Activated T-cell treated with anti-CD3 and anti-CD28 coated beads, Interleukin-2, amount 50 U/mL, for 4 hours (primary cell): ENCODE results near the gene PDE4D. TPM values are rescaled to one million over a fixed set of nuclear protein-coding genes. Genes with fewer than 3 reads are reported as not detected.

Experiments used
- ATAC-seq, 2 donors: fragments of 200-7000 bp; cut with Tn5 transposase; one replicate each; pipeline ENCODE4 v1.10.0; 2021
- DNase-seq: peaks from one replicate; pipeline ENCODE4 v3.0.0-alpha.2; 2020
- H3K27me3 Mint-ChIP-seq: one replicate; pipeline ENCODE4 v1.8.0; 2021; ENCODE audit warnings: low read depth, mixed read lengths
- H3K36me3 Mint-ChIP-seq: one replicate; pipeline ENCODE4 v1.8.0; 2022; ENCODE audit warnings: mixed read lengths; ENCODE audit not compliant: insufficient read depth
- H3K4me1 Mint-ChIP-seq: one replicate; pipeline ENCODE4 v1.8.0; 2021; ENCODE audit warnings: low read depth, mixed read lengths
- H3K4me3 Mint-ChIP-seq: one replicate; pipeline ENCODE4 v1.8.0; 2021; ENCODE audit warnings: mild to moderate bottlenecking, moderate library complexity, mixed read lengths
- H3K9me3 Mint-ChIP-seq: one replicate; pipeline ENCODE4 v1.8.0; 2021; ENCODE audit warnings: mixed read lengths
- total RNA-seq, 3 donors: library from RNA; stranded (reverse); gene quantifications; one replicate each; pipeline ENCODE4 v1.2.1, GENCODE V29; 2021

PDE4D gene
- total RNA-seq, 3 donors from 2014 or later = 13.9 to 17.1 (median 16.7) TPM

GRCh38 chr5:59346982-59347381 lies 546.5 kb downstream of the PDE4D start:
- H3K4me1 Mint-ChIP-seq = no peaks in the 10 kb centered on the region
- DNase-seq = no peak
- no peak for ATAC-seq

GRCh38 chr5:59346514-59346913 lies 547.0 kb downstream of the PDE4D start:
- DNase-seq (no peak), ATAC-seq (no peak)
- Mint-ChIP-seq H3K27me3 (peaks cover 14% of the 10 kb centered on the region), H3K4me3 (no peak overlapping the region), H3K9me3 (no peaks in the 10 kb centered on the region), H3K36me3 (no peaks in the 10 kb centered on the region), H3K4me1 (no peaks in the 10 kb centered on the region)

More at GRCh38 chr5:59346982-59347381, 546.5 kb downstream of the PDE4D start:
- H3K9me3 Mint-ChIP-seq = no peaks in the 10 kb centered on the region
- H3K27me3 Mint-ChIP-seq = peaks cover 14% of the 10 kb centered on the region
- H3K4me3 Mint-ChIP-seq = no peak overlapping the region
- no peaks in the 10 kb centered on the region for H3K36me3 Mint-ChIP-seq

GRCh38 chr5:59342181-59342580 lies 551.3 kb downstream of the PDE4D start:
- no peaks in the 10 kb centered on the region for H3K9me3 Mint-ChIP-seq
- H3K4me1 Mint-ChIP-seq = no peaks in the 10 kb centered on the region
- no peak overlapping the region for H3K4me3 Mint-ChIP-seq
- H3K27me3 Mint-ChIP-seq = peaks cover 16% of the 10 kb centered on the region
- no peaks in the 10 kb centered on the region for H3K36me3 Mint-ChIP-seq
- ATAC-seq (no peak), DNase-seq (no peak)

- no peaks in the 10 kb centered on the region for H3K36me3 Mint-ChIP-seq
These were observed 551.8 kb downstream of the PDE4D start for GRCh38 chr5:59341760-59342159.

GRCh38 chr5:59341155-59341554 lies 552.4 kb downstream of the PDE4D start:
- no peaks in the 10 kb centered on the region for H3K36me3 Mint-ChIP-seq
- DNase-seq (no peak), ATAC-seq (no peak)
- no peaks in the 10 kb centered on the region for H3K4me1 Mint-ChIP-seq
- H3K9me3 Mint-ChIP-seq = no peaks in the 10 kb centered on the region
- H3K4me3 Mint-ChIP-seq = no peak overlapping the region
- H3K27me3 Mint-ChIP-seq = peaks cover 16% of the 10 kb centered on the region

More at GRCh38 chr5:59341760-59342159, 551.8 kb downstream of the PDE4D start:
- H3K4me3 Mint-ChIP-seq = no peak overlapping the region
- H3K4me1 Mint-ChIP-seq = no peaks in the 10 kb centered on the region
- DNase-seq (no peak), ATAC-seq (no peak)
- no peaks in the 10 kb centered on the region for H3K9me3 Mint-ChIP-seq
- H3K27me3 Mint-ChIP-seq = peaks cover 16% of the 10 kb centered on the region

- Mint-ChIP-seq H3K27me3 (peaks cover 16% of the 10 kb centered on the region), H3K4me3 (no peak overlapping the region), H3K9me3 (no peaks in the 10 kb centered on the region), H3K36me3 (no peaks in the 10 kb centered on the region), H3K4me1 (no peaks in the 10 kb centered on the region)
- DNase-seq (no peak), ATAC-seq (no peak)
These were observed 552.9 kb downstream of the PDE4D start for GRCh38 chr5:59340637-59341036.

- H3K9me3 Mint-ChIP-seq = no peaks in the 10 kb centered on the region
- peaks cover 10% of the 10 kb centered on the region for H3K27me3 Mint-ChIP-seq
- no peak for DNase-seq
- no peak for ATAC-seq
- H3K4me1 Mint-ChIP-seq = no peaks in the 10 kb centered on the region
- H3K4me3 Mint-ChIP-seq = no peak overlapping the region
- no peaks in the 10 kb centered on the region for H3K36me3 Mint-ChIP-seq
These were observed 556.3 kb downstream of the PDE4D start for GRCh38 chr5:59337240-59337639.

- ATAC-seq (no peak), DNase-seq (no peak)
- Mint-ChIP-seq H3K4me3 (no peak overlapping the region), H3K27me3 (peaks cover 6% of the 10 kb centered on the region), H3K36me3 (no peaks in the 10 kb centered on the region), H3K4me1 (no peaks in the 10 kb centered on the region), H3K9me3 (no peaks in the 10 kb centered on the region)
These were observed 558.0 kb downstream of the PDE4D start for GRCh38 chr5:59335544-59335943.

- H3K4me3 Mint-ChIP-seq = no peak overlapping the region
- no peaks in the 10 kb centered on the region for H3K4me1 Mint-ChIP-seq
- H3K9me3 Mint-ChIP-seq = no peaks in the 10 kb centered on the region
- DNase-seq (no peak), ATAC-seq (no peak)
- H3K27me3 Mint-ChIP-seq = peaks cover 4% of the 10 kb centered on the region
- no peaks in the 10 kb centered on the region for H3K36me3 Mint-ChIP-seq
These were observed 560.1 kb downstream of the PDE4D start for GRCh38 chr5:59333416-59333815.

GRCh38 chr5:59332236-59332973 lies 561.1 kb downstream of the PDE4D start:
- ATAC-seq (no peak), DNase-seq (no peak)
- Mint-ChIP-seq H3K4me1 (no peaks in the 10 kb centered on the region), H3K27me3 (peaks cover 1% of the 10 kb centered on the region), H3K36me3 (no peaks in the 10 kb centered on the region), H3K9me3 (no peaks in the 10 kb centered on the region), H3K4me3 (no peak overlapping the region)

GRCh38 chr5:59330680-59331079 lies 562.8 kb downstream of the PDE4D start:
- ATAC-seq (no peak), DNase-seq (no peak)
- H3K9me3 Mint-ChIP-seq = no peaks in the 10 kb centered on the region
- no peaks in the 10 kb centered on the region for H3K4me1 Mint-ChIP-seq
- peaks cover 1% of the 10 kb centered on the region for H3K27me3 Mint-ChIP-seq
- H3K4me3 Mint-ChIP-seq = no peak overlapping the region
- H3K36me3 Mint-ChIP-seq = no peaks in the 10 kb centered on the region

- DNase-seq (no peak), ATAC-seq (no peak)
- H3K4me3 Mint-ChIP-seq = no peak overlapping the region
- H3K36me3 Mint-ChIP-seq = no peaks in the 10 kb centered on the region
- peaks cover 2% of the 10 kb centered on the region for H3K27me3 Mint-ChIP-seq
- no peaks in the 10 kb centered on the region for H3K9me3 Mint-ChIP-seq
- H3K4me1 Mint-ChIP-seq = no peaks in the 10 kb centered on the region
These were observed 564.7 kb downstream of the PDE4D start for GRCh38 chr5:59328709-59329296.

GRCh38 chr5:59327191-59327980 lies 566.1 kb downstream of the PDE4D start:
- H3K4me1 Mint-ChIP-seq = no peaks in the 10 kb centered on the region
- no peak for ATAC-seq

GRCh38 chr5:59326596-59326995 lies 566.9 kb downstream of the PDE4D start:
- Mint-ChIP-seq H3K9me3 (no peaks in the 10 kb centered on the region), H3K4me3 (no peak overlapping the region), H3K36me3 (no peaks in the 10 kb centered on the region), H3K27me3 (peaks cover 2% of the 10 kb centered on the region), H3K4me1 (no peaks in the 10 kb centered on the region)
- ATAC-seq (no peak), DNase-seq (no peak)

More at GRCh38 chr5:59327191-59327980, 566.1 kb downstream of the PDE4D start:
- Mint-ChIP-seq H3K4me3 (no peak overlapping the region), H3K36me3 (no peaks in the 10 kb centered on the region), H3K27me3 (peaks cover 2% of the 10 kb centered on the region), H3K9me3 (no peaks in the 10 kb centered on the region)
- DNase-seq = no peak
